ENCODE results near the gene FARP2. TPM values are rescaled to one million over a fixed set of nuclear protein-coding genes. Genes with fewer than 3 reads are reported as not detected.
"Not testable (repeated sequence)": the region's sequence is repeated elsewhere in the genome, so short reads cannot be mapped to it uniquely, and the experiment has no call there.

FARP2 gene
- total RNA-seq, 1 experiment from 2014 or later: 24.0 TPM

DNA sequence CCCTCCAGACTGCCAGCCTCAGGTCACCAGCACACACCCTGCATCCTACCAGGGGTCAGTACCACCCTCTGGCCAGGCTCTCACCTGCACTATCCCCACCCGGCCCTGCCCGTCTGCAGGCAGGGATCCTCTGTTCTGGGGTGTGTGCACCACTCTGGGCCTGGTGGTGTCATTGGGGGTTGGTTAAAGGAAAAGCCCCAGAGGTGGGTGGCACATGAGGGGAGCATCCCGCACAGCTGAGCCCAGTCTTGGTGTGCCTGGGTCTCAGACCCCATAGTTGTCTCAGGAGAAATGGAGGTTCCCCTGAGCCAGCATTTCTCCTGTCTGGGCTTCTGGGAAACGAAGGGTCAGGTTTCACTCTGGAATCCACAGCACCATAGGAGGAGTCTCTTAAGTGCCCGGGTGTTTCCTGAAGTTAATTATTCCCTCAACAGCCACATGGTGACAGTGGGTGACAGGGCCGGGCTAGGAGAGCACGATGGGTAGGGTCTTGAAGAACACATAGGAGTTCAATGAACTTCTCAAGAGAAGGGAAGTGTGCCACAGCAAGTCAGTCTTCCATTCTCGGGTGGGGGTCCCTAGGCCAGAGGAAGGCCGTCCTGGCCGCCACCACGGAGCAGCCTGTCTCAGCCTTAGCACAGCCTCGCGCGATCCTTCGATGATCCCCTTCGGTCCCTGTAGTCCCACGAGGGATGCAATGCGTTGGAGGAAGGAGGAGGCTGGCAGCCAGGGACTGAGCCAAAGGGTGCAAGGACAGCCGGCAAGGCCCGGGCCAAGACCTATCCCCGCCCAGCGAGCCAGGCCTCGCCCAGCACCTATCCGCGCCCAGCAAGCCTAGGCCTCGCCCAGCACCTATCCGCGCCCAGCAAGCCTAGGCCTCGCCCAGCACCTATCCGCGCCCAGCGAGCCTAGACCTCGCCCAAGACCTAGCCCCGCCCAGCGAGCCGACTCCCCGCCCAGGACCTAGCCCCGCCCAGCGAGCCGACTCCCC, 1.1 kb upstream of the FARP2 start:
- in situ Hi-C loops (cut with HindIII; ENCODE audit: low pct_unique_long_range_greater_than_20kb, low sequenced_read_pairs): no loop called here
- DNase-seq (ENCODE audit: low read depth): peak; percentile 74

DNA sequence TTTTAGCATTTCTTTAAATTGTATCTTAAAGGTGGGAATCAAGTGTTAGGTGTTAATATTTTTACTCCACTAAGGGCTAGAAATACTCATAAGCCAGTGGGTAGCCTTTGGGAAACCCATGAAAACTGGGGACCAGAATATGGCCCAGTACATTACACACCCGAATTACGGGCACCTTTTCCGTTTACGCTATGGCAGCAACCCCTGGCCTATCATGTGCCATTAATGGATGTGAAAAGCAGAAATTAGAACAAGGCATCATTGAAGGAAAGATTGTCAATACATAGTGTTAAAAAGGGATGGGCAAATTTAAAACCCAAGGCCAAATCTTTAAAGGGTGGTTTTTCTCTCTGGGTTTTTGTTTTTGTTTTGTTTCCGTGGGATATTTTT, 781 bp downstream of the FARP2 start:
- DNase-seq (ENCODE audit: low read depth): no peak
- in situ Hi-C loops (cut with HindIII; ENCODE audit: low pct_unique_long_range_greater_than_20kb, low sequenced_read_pairs): no loop called here

DNA sequence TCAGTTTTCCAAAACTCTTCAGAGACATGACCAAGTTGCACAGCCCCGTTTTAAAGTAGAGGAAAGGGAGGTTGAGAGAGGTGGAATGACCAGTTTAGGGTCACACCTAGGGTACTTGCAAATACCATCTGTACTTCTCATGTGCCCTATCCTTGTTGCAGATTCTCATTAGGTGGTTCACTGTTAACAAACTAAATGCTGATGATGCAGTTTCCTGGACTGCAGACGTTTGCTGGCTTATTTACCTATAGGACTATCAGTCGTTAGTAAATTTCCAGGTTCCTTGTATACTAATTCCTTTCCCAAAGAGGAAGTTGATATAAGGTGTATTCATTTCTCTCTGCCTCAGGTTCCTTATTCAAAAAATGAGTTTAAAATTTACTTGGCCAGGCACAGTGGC, 1.4 kb downstream of the FARP2 start:
- in situ Hi-C loops (cut with HindIII; ENCODE audit: low pct_unique_long_range_greater_than_20kb, low sequenced_read_pairs): no loop called here
- no peak for DNase-seq (ENCODE audit: low read depth)

DNA sequence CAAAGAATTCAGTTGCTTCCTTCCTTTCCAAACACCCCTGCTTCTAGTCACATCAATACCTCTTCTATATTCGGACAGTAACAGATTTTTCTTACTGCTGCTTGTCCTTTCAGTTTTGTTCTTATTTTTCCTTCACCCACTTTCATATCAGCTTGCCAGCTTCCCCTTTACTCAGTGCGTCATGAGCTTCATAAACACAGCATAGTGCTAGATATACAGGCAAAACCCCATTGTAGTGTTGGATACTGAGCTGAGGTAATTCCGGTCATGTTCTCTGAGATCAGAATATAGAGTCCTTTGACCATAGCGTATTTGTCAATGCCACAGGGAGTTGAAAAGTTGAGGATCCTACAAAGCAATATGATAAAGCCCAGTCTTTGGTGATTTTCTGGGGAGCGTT, 2.4 kb downstream of the FARP2 start:
- in situ Hi-C loops (cut with HindIII; ENCODE audit: low pct_unique_long_range_greater_than_20kb, low sequenced_read_pairs): no loop called here
- DNase-seq (ENCODE audit: low read depth): no peak

DNA sequence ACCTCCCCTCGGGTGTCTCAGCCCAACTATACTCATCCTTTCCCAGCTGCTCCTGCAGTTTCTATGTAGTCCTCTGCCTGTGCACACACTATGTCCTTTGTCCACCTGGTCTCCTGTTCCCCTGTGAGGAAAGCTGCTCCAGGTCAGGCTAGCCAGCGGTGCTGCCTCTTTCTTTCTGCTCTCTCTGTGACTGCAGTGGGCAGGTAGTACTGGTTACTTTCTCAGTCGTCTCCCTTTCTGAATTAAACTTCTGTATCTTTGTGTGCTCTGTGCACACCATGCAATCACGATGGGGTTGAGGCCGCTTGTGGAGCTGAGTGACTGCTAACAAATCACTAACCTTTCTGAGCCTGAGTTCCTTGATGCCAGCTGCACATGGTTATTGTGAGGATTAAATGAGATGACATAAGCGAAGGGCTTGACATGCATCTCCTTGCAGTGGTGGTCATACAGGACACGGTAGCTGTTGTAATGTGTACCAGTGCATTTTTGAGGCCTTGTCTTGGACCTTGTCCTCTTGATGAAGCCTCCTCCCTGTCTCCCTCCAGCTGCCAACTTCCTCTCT, 3.5 kb downstream of the FARP2 start:
- in situ Hi-C loops (cut with HindIII; ENCODE audit: low pct_unique_long_range_greater_than_20kb, low sequenced_read_pairs): no loop called here

DNA sequence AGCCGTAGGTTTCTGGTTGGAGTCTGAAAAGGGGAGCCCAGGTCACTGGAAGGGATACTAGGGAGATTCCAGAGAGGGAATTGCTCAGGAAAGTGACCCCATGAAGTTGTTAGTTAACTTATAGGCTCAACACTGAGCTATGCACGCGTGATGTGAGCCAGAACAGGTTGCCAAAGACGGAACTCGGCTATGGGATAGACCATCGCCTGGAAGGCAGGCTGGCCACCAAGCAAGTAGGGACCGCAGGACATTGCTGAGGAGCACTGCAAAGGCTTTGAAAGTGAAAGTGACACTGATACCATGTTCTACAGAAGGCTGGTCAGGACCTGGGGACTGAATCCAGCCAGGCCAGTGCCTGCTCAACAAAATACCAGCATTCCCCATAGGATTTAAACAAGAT, 7.3 kb downstream of the FARP2 start:
- DNase-seq (ENCODE audit: low read depth): no peak
- in situ Hi-C loops (cut with HindIII; ENCODE audit: low pct_unique_long_range_greater_than_20kb, low sequenced_read_pairs): no loop called here

More for the DNA sequence above, 3.5 kb downstream of the FARP2 start:
- no peak for DNase-seq (ENCODE audit: low read depth)

DNA sequence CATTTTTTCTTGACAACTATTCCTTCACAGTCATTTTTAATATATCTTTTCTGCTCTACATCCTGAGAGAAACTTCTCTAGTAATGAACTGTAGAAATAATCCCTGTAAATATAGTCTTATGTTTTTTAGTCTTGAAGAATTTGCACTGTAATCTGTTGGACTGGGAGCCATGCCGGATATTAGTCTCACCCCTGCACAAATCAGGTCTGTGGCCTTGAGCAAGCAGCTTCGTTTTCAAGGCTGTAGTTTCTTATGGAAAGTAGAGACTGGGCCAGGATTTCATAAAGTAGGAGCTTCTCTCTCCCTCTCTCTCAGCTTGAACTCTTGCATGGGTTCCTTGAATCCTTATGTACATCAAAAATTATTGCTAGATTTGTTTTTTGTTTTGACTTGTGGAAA, 8.7 kb downstream of the FARP2 start:
- in situ Hi-C loops (cut with HindIII; ENCODE audit: low pct_unique_long_range_greater_than_20kb, low sequenced_read_pairs): no loop called here
- no peak for DNase-seq (ENCODE audit: low read depth)

DNA sequence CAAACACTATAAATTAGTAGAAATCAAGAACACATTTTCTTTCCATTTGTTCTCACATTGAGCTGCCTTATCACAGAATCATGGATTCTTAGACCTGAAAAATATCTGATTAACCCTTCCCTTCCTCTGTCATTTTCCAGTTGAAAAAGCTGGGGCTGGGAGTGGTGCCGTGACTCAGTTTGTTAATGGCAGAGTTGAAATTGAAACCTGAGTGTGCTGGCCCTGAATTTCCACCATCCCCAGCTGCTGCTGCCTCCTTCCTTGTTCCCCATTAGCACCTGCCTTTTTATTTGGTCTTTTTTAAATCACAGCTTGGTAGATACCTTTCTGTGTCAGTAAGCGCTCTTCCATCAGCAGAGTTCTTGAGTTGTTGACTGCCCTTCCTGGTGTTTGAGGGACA, 10.6 kb downstream of the FARP2 start:
- DNase-seq (ENCODE audit: low read depth): no peak
- in situ Hi-C loops (cut with HindIII; ENCODE audit: low pct_unique_long_range_greater_than_20kb, low sequenced_read_pairs): no loop called here

DNA sequence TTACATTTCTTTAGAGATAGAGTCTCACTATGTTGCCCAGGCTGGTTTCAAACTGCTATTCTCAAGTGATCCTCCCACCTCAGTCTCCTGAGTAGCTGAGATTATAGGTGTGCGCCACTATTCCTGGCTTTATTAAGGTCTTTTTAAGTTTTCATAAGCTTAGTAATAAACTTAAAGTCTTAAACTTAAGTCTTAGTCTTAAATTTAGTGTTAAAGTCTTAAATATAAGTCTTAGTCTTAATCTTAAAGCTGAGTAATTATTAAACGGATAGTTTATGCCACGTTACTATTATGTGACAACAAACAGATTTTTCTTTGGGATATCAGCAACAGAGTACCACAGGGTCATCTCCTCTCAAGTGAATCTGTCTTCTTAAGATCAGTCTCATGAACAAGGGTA, 12.6 kb downstream of the FARP2 start:
- in situ Hi-C loops (cut with HindIII; ENCODE audit: low pct_unique_long_range_greater_than_20kb, low sequenced_read_pairs): no loop called here
- no peak for DNase-seq (ENCODE audit: low read depth)

DNA sequence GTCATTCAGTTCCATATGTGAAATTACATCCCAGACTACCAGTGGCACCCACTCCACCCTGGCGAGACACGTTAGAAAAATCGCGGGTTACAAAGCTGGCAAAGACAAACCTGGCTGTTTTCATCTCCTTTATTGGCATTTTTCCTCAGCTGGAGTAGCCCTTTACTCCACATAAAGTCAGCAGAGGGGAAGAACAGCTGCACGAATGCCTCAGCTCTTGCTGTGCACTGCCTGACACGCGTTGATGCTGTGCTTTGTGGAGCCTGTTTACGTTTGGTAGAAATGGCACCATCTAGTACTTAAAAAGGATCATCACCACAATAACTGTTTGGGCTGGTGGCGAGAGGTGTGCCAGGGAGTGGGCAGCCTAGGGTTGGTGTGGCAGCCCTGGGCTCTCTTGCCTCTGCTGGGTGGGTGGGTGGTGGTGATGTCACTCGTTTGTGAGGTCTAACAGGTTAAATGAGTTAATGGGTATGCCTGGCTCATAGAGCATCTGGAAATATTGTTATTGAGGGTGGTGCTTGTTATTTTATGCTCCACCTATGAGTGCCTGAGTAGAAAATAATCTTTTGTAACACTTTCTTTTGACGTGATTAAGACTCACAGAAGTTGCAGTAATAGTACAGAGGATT, 16.4 kb downstream of the FARP2 start:
- DNase-seq (ENCODE audit: low read depth): no peak
- in situ Hi-C loops (cut with HindIII; ENCODE audit: low pct_unique_long_range_greater_than_20kb, low sequenced_read_pairs): no loop called here

DNA sequence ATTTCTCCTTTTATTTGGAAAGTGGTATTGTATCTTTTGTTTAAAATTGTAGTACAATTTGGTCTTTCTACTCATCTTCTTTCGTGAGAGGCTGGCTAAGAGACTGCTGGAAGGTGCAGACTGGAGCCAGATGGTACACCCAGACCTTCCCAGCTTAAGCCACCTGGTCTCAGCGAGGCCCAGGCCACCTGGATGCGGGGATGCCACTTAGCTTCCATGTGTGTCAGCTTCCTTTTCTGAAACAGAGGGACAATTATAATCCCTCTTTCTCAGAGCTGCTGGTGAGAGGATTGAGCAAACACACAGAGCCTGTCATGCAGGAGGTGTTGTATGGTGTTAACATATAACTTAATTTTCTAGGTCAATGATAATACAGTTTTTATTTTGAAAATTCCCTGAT, 17.4 kb downstream of the FARP2 start:
- no peak for DNase-seq (ENCODE audit: low read depth)
- in situ Hi-C loops (cut with HindIII; ENCODE audit: low pct_unique_long_range_greater_than_20kb, low sequenced_read_pairs): no loop called here

DNA sequence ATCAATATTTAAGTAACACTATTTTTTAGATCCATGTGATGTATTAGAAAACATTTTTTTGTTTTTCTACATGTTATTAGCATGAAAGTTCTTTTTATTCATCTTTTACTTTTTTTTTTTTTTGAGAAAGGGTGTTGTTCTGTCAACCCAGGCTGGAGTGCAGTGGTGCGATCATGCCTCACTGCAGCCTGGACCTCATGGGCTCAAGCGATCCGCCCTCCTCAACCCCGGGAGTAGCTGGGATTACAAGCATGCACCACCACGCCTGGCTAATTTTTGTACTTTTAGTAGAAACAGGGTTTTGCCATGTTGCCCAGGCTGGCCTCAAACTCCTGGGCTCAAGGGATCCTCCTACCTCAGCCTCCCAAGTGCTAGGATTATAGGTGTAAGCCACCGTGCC, 17.8 kb downstream of the FARP2 start:
- in situ Hi-C loops (cut with HindIII; ENCODE audit: low pct_unique_long_range_greater_than_20kb, low sequenced_read_pairs); DNase-seq (ENCODE audit: low read depth): not testable (repeated sequence)

DNA sequence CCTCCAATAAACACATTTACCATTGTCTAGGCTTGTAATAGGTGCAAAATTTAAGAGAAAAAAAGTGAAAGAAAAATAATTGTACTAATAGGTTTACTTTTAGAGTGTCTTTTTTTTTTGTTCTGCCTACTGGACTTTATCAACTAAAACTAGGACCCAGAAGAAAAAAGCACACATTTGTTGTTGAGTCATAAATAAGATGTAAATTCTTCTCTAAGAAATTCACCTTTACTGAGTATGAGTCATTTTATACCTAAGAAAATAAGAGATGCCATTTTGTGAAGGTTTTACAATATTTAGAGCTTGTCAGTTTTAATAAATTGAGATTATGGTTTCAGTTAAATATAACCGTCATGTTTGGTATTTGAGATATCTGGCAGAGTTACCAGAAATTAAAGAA, 19.2 kb downstream of the FARP2 start:
- DNase-seq (ENCODE audit: low read depth): no peak
- in situ Hi-C loops (cut with HindIII; ENCODE audit: low pct_unique_long_range_greater_than_20kb, low sequenced_read_pairs): no loop called here

DNA sequence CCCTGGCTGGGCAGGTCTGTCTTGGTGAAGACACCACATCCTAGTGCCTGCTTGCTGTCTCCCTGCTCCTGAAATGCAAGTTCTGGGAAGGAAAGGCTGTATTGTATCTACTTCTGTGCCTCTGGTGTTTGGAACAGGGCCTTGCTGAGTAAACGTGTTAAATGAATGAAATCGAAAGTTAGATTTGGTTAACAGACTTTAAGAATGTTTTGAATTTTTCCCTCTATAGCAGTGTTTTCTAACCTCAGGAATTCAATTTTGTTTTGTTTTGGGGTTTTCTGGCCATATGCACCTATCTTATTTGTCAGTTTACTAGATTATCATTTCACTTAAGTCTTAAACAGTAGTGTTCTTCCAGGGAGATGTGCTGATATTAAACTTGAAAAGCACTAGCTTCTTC, 20.7 kb downstream of the FARP2 start:
- DNase-seq (ENCODE audit: low read depth): no peak
- in situ Hi-C loops (cut with HindIII; ENCODE audit: low pct_unique_long_range_greater_than_20kb, low sequenced_read_pairs): no loop called here

DNA sequence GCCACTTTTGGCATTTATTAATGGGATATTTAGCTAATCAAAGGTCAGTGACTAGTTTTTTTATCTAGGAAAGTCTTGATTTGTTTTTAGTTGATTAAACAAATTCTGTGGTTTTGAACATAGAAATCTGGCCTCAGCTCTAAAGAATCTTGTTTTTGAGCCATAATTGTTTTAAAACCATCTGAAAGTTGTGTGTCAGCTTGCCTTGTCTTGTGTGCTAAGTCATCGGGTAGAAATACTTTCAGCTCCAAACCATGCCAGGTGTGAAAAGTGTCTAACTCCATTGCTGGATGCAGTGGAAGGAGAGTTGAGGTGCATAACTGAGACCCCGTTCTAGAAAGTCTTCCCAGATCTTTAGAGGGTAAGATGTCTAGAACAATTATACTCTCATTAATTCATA, 22.7 kb downstream of the FARP2 start:
- in situ Hi-C loops (cut with HindIII; ENCODE audit: low pct_unique_long_range_greater_than_20kb, low sequenced_read_pairs): no loop called here
- no peak for DNase-seq (ENCODE audit: low read depth)

DNA sequence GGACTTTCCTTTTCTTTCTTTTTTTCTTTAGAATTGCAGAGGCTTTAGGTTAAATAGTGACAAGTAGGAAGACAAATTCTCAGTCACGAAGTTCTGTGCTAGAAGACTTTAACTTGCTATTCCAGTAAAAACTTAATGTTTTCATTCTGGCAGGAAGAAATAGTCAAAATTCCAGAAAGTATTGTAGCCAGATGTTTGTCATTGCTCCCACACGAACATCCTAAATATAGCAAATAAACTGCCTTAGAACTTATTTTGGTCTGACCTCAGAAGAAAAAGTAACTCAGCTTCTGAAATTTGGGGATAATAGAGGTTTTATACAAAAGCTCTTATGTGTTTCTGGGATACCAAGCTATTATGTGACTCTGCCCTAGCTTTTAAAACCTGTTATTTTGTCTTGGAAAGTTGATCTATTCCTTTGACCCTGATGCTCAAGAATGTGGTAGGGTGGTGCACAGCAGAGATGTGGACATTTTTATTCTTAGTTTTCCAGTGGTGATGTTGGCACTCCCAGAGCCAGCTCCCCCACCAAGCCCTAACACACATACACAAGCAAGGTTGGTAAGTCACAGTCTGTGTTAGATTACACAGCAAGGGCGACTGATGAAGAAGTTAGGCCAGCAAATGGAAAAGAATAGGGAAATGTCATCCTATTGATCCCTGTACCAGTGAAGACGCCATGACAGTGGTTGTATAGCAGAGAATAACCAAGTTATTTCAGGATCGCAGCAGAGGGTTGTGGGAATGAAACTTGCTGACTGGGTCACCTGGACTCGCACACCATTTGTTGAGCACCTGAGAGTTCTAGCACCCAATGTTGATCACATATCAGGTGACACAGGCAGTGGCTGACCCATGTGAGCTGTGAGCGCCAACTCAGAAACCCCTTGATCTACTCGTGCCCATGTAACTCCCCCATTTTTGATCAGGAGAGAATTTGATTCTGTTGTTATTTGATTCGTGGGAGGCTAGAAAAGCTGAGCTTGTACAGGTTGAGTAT, 23.7 kb downstream of the FARP2 start:
- in situ Hi-C loops (cut with HindIII; ENCODE audit: low pct_unique_long_range_greater_than_20kb, low sequenced_read_pairs): no loop called here
- DNase-seq (ENCODE audit: low read depth): no peak

DNA sequence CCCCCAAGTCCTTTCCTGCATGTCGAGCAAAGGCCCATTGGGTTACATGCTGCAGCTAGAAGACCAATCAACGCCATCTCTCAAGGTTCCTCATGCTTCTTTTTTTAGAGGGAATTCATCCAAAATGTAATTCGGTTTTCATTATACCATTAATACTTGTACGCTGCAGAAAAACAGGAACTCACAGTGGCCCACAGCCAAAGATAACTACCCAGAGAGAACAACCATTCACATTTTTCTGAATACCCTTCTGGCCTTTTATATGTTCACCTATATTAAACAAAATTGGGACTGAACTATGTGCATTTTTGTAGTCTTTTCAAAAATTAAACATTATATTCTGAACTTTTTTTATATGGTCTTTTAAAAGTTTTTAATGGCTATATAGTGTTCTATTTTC, 25.8 kb downstream of the FARP2 start:
- no peak for DNase-seq (ENCODE audit: low read depth)
- in situ Hi-C loops (cut with HindIII; ENCODE audit: low pct_unique_long_range_greater_than_20kb, low sequenced_read_pairs): no loop called here

DNA sequence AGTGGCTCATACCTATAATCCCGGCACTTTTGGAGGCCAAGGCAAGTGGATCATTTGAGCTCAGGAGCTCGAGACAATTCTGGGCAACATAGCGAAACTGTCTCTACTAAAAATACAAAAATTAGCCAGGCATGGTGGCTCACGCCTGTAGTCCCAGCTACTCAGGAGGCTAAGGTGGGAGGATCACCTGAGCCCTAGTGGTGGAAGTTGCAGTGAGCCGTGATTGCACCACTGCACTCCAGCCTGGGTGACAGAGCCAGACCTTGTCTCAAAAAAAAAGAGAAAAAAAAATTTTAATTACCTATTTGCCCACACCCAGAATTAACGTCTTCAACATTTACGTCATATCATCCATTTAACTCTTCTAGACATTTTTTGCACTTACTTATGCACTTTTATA, 29.4 kb downstream of the FARP2 start:
- DNase-seq (ENCODE audit: low read depth); in situ Hi-C loops (cut with HindIII; ENCODE audit: low pct_unique_long_range_greater_than_20kb, low sequenced_read_pairs): not testable (repeated sequence)
